NOMO-1 treated with DMSO at 0.1 percent for 48 hours (cell line): ENCODE measurements around the gene GPC3.

Experiments used
- DNase-seq: peaks from one replicate; lab custom pipeline; 2025; ENCODE audit not compliant: unreplicated experiment; lab: John Stamatoyannopoulos, UW

GPC3 gene

DNA sequence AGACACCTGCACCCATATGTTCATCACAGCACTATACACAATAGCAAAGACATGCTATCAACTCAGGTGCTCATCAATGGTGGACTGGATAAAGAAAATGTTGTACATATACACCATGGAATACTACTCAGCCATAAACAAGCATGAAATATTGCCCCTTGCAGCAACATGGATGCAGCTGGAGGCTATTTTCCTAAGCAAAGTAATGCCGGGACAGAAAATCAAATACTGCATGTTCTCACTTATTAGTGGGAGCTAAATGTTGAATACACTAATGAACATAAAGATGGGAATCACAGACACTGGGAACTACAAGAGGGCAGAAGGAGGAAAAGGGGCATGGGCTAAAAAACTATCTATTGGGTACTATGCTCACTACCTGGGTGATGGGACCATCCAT, 278.5 kb downstream of the GPC3 start:
- no peak for DNase-seq

GRCh38 chrX:133702230-133702629, 283.2 kb downstream of the GPC3 start:
- no peak for DNase-seq

DNA sequence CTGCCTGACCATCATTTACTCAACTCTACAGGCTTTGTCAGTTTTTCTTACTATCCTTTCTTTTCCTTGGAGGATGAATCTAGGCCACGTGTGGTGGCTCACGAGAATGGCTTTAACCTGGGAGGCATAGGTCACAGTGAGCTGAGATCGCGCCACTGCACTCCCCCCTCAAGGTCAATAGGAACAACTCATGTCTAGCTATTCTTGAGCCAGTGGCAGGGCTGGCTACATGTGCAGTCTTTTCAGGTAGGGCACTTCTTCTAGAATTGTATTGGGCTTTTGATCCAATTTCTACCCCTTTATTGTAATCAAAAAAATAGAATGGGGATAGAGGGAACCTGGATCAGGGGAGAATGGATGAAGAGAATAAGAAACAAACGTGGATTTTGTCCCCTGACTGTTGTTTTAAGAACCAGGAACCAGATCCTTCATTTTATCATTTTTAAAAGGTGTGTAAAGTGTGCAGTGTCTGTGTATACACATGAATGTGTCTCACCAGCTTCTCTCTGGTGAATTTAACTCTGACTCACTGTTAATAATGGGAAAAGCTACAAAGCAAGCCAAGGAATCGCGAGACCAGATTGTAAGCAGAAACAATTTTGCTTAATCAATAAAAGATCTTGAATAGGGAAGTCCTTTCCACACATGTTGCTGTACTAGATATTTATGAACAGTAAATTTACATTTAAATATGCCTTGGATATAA, 286.2 kb downstream of the GPC3 start:
- no peak for DNase-seq

DNA sequence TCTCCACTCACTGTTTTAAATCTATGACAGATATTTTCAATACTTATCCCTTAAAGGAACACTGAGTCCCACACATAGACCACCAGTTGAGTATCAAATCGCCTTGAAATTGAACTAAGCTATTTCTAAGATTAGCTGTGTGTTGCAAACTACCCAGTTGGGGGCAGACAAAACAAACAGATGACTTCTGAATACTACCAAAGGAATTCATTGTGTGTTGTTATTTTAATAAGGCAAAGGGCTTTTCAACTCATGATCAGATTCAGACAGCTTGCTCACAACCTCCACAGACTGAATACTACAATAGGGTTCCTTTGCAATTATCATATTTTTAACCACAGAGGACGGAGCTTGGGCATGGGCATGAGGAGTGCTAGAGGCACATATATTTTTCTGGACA, 287.1 kb downstream of the GPC3 start:
- DNase-seq = no peak

DNA sequence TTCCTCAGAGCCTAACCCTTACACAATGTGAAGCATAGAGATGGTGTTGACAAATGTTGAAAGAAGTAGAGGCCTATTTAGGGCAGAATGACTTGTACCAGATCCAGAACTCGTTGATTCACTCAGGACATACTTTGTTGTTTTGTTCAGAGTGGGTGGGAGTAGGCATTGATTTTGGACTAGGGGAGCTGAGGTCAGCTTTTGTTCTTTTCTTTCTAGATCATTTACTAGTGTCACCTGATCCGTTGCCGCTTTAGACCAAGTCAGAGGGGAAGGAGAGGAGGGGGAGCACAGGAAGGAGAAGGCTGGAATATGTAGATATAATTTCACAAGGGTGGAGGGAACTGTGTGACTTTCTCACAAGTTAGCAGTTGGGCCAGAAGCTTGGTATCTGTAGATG, 287.7 kb downstream of the GPC3 start:
- no peak for DNase-seq

- DNase-seq = no peak
These were observed 295.3 kb downstream of the GPC3 start for GRCh38 chrX:133689997-133690599.

DNA sequence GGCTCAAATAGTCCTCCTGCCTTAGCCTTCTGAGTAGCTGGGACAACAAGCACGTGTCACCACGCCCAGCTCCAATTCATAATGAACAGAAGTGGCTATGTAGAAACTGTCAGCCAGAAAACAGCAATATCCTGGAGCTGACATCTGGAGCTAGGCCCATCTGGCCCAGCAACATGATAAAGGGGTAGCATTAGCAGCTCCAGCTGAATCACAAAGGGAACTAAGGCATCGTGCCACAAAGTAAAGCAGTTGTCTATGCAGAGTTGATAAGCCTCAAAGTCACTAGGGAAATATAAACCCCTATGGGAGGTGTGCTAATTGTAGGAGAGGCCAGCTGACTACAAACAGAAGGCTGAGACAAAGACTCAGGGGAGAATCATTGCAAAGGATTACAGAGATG, 299.6 kb downstream of the GPC3 start:
- no peak for DNase-seq

GRCh38 chrX:133681897-133682296, 303.5 kb downstream of the GPC3 start:
- DNase-seq = no peak

GRCh38 chrX:133681421-133681820, 304.0 kb downstream of the GPC3 start:
- no peak for DNase-seq

DNA sequence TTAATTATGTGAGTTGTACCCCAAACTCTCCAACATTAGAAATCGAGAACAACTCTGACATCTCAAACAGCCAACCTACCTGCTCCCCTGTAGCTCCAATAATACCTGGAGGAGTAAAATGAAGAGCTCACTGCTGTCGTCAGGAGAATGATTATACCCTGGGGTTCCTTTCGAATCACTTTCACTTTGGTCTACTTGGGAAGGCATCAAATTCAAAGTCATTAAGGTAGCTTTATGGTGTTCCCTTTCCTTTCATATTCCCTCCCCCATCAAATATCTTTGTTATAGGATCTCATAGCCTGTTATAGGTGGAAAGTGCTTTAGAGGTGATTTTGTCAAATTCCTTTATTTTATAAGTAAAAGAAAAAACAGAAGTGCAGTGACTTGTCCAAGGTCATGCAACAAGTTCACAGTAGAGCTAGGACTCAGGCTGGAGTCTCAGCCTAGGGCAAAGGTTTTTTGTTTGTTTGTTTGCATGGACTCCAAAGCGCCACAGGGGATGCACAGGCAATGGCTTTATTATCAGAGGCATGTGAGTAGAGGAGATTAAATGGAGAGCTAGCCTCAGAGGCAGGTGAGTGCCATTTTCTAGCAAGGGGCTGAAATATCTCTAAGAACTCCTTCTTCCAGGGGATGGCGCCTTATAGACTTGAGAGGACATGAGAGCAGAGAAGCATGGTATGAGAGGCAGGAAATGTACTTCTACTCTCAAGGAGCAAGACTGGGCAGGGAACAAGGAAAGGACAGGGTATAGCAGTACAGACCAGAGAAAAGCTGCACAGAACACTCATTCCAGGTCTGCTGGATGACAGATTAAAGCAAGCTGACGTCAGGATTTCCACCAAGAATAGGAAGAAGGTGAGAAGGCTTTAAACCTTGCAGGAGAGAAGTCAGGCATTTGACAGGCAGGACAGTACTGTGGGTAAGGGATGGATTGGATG, 308.0 kb downstream of the GPC3 start:
- no peak for DNase-seq

DNA sequence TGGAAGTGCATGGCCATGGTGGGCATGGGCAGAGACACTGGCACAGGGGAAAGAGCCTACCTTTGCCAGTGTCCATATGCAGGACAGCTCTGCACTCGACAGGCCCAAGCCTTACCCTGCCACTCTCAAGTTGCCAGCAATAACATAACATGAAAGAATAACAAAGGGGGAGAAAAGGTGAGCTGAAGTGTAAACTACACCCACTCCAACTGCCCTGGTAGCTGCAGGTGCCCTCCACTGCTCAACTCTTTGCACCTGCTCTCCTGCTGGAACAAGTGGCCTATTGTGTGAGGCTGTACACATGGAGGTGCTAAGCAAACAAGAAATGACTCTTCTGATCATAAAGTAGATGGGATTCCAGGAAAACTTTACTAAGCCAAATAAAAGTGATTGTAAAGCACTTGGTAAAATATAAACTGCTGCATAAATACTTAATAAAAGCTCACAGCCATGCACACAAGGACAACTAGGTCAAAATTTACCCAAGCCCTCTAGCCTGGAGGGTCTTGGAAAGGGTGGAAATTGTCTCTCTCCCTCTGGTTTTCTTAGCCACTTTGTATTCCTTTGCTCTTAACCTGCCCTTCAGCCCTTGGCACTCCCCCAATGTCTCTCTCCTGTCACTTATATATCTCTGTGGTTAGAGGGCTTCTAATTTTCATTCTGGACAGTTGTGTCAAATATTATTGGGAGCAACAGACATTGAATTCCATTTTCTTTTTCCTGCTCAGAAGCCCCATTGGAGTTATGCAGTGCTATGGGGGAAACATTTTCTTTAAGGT, 308.9 kb downstream of the GPC3 start:
- no peak for DNase-seq

DNA sequence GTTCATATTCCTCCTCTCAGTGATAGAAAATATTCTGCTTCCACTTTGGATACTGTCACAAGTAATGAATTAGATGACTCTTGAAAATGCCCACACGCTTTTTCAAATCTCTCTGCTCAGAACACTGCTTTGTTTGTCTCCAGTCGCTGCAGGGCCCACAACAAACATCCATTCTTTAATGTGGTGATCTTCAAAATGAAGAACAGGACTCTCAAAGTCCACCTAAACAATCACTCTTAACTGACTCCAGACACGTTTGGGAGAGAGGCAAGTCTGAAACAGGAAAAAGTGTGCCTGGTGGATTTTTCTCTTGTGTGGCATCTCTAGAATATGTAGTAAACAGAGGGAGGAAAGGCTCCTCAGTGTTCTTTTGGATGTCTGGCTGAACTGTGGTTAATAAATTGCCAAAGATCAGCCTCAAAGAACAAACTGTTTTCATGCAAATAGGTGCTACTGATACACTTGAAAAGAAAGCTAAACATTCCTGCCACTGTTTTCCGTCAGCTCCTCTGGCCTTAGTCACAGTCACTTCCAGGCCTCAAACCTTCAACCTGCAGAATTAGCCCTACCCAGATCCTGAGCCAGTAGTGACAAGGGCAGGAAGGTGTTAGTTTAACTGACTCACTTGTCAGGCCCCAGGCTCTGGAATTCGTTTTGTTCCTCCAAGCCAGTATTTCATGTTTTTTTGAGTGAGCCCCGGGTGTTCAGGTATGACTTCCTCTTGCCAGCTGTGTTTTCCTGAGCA, 310.5 kb downstream of the GPC3 start:
- DNase-seq = no peak

- peak; percentile 39 for DNase-seq
These were observed 315.0 kb downstream of the GPC3 start for GRCh38 chrX:133670383-133670782.

DNA sequence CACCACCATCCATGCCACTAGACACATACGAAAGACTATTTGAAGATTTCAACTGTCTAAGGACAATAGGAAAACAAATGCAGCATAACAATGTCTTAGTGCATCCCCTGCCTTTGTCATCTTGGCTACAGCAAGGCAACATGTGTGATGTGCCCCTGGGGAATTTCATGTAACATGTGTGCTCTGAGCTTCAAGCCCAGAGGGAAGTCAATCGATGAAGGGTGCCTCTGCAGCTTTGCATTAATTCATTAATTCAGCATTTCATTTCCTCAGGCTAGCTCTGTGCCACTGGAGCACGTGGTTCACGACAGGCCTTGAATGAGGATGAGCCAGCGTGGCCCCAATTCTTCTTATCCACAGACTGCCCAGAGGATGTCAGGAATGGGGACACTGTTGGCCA, 316.2 kb downstream of the GPC3 start:
- no peak for DNase-seq

- no peak for DNase-seq
These were observed 317.0 kb downstream of the GPC3 start for GRCh38 chrX:133668225-133668931.

- no peak for DNase-seq
These were observed 319.1 kb downstream of the GPC3 start for GRCh38 chrX:133666256-133666655.

GRCh38 chrX:133661962-133662839, 323.2 kb downstream of the GPC3 start:
- DNase-seq = no peak

- no peak for DNase-seq
These were observed 325.1 kb downstream of the GPC3 start for GRCh38 chrX:133660281-133660680.
